ENCODE results near the gene SLCO2B1.

SLCO2B1 gene

DNA sequence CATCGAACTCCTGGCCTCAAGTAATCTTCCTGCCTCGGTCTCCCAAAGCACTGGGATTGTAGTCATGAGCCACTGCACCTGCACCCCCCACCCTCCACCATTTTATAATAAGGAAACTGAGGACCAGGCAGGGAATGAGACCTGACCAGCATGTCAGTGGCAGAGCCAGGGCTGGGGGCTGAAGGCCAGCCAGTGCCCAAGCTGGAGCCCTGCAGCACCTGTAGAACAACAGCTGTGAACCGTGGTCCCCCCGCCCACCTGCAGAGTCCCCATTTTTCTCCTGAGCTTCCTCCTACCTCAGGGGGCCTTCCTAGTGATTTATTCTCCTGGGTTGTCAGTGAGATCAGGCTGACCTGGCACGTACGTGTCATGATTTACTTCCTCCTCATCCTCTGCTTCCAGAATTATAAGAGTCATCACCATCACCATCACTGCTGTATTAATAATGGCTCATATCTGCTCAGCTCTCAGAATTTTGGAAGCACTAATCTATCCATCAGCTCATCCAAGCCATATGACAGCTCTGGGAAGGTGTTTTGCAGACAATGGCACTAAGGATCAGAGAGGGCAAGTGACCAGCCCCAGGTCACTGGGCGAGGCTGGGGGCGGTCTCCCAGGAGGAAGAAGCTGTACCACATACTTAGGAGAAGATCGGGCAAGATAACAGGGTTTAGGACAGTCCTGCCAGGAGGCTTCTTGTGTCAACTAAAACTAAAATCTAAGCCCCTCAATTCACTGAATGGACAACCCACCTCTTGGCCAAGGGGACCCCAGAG, 5.5 kb upstream of the SLCO2B1 start:
- no peak for DNase-seq

DNA sequence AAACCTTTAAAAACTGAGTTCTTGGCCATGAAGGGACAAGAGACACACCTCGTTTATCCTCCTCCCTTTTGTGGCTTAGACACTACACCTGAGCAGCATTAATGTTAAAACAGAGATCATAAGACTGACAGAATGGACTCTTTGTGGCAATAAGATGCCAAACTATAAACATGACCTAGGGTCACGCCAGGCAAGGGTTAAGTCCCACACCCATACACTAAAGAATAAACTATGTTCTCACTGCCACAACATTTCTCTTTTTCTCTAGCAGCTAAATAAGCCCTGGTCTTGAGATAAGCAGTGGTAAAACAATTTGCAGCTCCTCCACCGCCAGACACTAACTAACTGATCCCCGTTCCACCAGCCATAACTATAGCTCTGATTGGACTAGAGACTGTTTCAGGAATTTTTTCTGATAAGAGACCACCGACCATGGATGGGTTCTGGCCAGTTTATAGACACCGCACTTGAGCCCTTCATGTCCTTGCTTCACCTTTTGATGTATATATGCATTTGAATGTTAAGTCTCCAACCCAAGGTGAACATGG, 4.9 kb upstream of the SLCO2B1 start:
- DNase-seq, result no peak

DNA sequence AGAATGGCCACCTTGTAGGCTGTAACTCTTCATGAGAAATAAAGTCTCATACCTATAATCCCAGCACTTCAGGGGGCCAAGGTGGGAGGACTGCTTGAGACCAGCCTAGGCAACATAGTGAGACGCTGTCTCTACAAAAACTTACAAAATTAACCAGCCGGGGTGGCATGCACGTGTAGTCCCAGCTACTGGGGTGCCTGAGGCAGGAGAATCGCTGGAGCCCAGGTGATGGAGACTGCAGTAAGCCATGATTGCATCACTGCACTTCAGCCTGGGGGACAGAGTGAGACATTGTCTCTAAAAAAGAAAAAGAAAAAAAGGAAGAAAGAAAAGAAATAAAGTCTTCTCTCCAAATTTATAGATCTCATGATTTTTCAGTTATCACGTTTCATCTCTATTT, 4.2 kb upstream of the SLCO2B1 start:
- no peak for DNase-seq

DNA sequence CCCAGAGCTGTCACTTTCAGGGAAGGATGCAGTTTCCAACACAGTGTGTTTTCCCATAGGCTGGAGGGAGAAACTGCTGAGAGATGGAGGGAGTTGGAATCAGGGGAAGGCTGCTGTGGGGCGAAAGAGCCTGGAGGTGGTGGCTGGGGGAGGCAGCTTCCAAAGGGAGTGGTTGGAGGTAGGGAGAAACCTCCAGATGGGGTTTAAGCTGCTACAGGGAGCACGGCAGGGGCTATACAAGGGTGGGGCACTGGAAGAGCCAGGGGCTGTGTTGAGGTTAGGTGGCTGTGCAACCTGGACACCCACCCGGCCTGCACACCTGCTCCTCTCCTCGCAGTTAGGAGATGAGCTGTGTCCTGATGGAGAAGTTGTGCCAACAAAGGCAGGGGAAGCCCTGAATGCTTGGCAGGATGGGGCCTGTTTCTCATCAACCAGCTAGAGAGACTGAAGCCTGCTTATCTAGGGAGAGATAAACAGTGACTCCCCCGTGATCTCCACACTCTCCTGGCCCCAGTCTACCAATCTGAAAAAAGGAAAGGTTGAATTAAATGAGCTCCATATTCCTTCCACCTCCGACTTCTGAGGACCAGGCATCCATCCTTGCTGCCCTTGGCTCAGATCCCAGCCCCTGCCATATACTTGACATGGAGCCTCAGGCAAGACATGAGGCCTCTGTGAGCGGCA, 3.6 kb upstream of the SLCO2B1 start:
- no peak for DNase-seq

DNA sequence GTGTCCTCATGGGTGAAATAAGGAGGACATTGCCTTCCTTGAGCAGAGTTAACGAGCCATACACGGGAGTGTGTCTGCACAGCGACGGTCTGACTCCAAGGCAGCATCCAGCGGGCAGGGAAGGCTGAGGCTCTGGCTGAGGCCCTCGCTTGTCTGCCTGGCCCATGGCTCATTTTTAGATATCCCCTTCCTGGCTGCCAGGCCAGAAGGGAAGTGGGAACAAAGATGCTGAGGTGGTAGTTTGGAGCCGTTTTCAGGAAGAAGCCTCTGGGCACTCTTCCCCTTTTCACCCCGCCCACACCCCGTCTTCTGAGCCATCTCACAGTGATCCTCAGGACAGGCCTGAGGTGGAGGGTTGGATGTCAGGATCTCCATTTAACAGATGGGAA, 3.0 kb upstream of the SLCO2B1 start:
- DNase-seq, result no peak

DNA sequence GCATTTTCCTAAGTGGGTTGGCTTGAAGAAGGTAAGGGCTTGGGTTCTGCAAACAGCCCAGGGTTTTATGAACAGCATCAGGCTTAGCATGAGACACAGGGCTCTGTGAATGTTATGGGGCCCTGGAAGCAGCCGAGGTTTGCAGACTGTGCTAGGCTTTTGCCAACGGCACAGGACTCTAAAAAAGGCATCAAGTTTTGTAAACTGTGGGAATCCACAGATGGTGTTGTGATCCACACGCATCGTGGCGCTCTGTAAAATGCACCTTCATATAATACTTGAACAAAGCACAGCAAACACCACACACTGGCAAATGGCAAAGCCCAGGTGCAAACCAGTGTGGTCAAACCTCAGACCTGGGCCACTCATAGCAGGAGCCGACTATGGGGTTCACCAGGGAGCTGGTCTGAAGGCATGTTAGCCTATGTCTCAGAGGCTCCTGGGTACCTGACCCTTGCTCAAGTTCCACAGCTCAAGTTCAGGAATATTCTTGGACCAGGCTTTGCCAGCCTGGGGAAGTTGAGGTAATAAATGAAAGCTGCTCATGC, 2.4 kb upstream of the SLCO2B1 start:
- no peak for DNase-seq

DNA sequence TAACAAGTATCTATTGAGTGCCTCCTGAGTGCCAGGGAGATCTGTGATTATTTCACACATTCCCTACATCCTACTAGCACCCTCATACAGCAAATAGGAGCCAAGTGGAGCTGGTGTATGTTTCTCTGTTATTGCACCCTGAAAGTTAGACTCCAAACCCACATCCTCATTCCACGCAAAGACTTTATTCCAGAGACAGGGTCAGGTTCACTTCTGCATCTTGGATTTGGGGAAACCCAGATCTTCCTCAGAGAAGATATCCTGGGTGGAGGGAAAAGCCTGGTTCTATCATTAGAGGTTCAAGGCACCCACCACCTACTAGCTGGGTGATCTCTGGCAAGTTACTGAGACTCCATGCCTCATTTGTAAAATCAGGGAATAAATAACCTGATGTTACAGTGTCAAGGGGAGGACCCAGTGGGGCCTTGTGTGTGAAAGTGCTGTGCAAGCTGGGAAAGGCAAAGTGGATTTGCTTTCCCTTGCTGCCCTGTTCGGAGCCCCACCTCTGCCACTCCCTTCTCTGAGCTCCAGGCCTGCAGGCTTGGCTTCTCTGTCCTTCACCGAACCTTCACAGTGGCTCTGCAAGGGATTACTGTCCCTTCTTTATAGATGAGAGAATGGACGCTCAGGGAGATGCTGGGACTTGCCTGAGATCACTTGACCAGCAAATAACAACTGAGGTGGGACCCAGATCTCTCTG, 991 bp upstream of the SLCO2B1 start:
- DNase-seq, result no peak

DNA sequence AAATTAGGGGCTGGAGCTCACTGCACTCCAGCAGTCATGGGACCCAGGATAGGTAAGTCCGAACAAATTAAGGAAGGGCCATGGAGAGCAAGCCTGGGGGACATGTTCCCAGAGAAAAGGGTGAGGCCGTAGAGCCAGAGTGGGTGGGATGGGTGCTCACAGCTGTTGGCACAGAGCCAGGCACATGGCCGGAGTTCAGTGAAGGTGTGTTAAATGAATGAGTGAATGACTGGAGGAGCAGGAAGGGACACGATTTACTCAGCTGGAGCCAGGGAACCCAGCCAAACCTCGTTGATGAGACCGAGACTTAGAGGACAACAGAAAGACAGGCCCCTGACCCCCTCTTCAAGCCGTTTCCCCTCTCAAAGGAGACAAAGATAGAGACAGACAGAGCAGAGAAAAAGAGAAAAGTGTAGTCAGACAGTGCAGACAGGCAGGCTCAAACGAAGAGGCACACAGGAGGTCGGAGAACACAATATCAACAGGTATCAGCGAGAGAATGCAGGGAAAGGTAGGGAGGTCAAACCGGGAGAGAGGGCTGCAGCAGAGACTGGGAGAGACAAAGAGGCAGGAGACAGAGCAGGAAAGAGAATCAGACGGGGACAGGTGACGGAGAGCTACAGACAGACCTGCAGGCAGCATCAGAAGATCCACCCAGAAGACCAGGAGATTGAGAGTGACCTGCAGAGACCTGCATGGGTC, 590 bp downstream of the SLCO2B1 start:
- DNase-seq, result no peak

DNA sequence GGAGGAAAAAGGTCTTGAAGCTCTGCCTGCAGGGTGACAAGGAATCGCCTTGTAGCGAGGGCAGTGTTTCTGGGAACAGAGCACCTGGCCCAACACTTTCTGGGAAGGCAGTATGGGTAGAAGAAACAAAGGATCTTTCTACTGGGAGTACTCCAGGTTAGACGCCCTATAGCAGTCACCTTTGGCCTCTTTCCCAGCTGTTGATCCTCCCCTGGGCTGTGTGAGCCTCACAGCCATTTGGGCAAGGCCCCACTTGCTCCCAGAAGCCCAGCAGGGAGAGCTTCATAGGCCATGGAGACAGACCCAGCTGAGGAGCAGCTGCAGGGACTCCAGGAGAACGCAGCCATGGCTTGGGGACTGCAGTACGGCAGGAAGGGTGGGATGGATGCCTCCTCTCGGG, 1.2 kb downstream of the SLCO2B1 start:
- no peak for DNase-seq

DNA sequence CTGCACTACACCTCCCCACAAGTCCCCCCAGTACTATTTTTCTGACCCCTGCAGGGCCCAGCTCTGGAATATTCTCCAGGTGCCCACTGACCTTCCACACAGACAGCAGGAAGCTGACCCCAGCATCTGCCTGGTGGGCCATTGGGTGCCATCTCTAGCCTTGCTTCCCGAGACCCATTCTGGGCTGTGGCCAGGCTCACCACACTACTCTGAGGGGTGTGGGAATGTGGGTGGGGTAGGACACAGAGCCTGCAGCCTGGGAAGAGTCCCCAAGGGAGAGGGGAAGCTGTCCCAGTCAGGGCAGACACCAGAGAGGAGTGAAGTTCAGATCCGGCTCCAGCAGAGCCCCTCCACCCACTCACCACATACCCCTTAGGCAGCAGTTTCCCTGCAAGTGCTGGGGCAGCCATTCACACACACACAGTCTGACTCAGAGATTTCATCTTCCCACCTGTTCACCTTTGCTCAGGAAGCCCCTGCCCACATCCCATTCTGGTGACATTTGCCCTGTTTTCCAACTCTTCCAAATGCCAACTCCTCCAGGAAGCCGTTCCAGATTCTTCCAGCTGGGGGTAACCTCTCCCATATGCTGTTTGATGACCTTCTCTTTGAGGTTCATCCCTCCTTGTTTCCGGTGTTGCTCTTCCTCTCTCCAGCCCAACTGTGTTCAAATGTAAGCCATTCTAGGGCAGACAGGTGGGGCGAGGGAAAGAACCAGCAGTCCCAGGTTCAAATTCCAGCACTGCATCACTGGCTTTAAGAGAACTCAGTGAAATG, 1.9 kb downstream of the SLCO2B1 start:
- no peak for DNase-seq

DNA sequence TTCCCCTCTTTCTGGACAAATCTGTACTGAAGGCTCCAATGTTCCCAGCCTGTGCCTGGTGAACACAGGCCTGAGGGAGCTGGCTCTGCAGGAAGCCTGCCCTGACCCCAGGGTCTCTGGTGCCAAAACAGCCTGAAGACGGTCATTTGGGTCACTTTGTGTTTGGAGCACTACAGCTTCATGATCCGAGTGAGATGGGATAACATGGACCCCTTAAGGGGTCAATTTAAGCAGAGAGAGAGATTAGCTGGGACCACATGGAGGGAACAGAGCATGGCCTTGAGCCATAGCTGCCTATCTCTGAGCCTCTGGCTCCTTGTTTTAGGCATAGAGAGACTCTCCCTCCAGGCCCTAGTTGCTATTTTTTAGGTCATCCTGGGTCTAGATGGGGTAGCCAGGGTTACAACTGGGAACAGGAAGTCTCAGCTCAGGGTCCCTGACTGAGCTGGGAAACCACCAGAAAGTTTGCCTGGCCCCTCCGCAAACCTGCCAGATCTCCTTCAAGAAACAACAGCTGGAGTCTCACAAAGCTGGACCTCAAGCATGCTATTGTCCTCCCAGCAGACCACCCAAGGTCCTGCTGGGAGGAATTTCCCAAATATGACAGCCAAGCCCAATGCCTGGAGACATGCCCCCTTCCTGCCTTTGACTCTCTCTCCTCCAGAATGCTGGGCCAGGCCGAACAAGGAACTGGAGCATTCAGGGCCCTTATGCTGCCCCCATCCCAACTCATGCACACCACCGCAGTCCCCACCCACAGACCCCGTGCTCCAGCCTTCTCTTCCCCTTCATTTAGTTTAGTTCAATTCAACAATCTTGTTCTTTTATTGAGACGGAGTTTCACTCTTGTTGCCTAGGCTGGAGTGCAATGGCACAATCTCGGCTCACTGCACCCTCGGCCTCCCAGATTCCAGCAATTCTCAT, 4.0 kb downstream of the SLCO2B1 start:
- no peak for DNase-seq

DNA sequence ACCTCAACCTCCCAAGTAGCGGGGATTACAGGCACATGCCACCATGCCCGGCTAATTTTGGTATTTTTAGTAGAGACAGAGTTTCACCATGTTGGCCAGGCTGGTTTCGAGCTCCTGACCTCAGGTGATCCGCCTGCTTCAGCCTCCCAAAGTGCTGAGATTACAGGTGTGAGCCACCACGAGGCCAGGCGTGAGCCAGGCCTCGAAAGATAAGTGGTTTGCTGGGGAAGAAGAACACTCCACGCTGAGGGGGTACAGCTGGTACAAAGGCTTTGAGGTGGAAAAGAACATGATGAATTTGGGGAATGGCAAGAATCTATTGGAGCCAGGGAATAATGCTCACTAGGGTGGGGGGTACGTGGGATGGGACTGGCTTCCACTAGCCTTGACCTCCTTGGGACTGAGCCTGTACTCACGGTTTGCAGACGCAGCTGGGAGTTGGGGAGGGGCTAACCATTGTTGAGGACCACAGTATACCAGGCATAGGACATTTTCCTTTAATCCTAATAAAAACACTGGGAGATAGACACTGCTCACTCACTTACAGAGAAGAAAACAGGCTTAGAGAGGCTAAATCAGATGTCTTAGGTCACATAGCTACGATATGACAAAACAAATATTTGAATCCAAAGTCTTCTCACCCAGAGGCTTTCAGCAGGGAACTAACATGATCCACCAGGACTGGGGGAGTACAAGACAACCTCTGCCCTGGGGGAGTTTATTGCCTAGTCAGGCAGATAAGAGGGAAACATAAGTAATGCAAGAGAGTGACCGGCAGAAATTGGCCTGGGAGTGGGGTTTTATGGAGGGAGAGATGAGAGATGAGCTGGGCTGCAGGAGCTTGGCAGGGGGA, 4.9 kb downstream of the SLCO2B1 start:
- DNase-seq, result no peak

DNA sequence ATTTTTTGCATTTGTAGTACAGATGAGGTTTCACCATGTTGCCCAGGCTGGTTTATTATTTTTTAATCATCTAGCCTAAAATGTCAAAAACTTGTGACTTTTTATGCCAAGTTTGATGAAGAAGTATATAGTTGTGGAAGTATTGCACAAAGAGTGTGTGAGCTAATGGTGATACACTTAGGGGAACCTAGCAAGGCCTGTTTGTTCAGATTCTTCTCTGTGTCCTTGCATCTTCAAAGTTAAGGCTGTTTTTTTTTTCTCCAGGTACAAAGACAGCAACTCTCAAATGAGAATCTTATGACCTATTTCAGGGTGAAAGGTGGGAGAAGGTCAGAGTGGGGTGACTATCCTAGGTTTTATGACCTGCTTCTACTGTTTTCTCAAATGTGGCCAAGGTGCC, 7.3 kb downstream of the SLCO2B1 start:
- DNase-seq, result no peak

DNA sequence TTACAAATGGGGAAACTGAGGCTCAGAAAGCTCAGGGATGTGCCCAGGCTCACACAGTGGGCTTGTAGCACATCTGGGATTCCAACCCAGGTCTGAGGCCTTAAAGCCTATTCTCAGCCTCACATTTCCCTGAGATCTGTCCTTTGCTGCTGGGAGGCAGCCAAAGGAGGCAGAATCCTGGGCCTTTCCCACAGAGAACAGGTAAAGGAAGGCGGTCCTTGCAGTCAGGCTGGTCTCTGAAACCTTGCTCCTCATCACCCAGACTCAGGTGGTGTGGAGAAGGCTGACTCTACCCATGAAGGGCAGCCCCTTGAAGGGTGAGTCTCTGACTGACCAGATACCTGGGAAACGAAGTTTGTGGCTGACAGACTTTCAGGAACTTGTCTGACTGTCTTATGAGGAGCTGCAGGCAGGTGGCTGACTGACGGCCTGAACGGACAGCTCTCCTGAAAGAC, 7.8 kb downstream of the SLCO2B1 start:
- no peak for DNase-seq

DNA sequence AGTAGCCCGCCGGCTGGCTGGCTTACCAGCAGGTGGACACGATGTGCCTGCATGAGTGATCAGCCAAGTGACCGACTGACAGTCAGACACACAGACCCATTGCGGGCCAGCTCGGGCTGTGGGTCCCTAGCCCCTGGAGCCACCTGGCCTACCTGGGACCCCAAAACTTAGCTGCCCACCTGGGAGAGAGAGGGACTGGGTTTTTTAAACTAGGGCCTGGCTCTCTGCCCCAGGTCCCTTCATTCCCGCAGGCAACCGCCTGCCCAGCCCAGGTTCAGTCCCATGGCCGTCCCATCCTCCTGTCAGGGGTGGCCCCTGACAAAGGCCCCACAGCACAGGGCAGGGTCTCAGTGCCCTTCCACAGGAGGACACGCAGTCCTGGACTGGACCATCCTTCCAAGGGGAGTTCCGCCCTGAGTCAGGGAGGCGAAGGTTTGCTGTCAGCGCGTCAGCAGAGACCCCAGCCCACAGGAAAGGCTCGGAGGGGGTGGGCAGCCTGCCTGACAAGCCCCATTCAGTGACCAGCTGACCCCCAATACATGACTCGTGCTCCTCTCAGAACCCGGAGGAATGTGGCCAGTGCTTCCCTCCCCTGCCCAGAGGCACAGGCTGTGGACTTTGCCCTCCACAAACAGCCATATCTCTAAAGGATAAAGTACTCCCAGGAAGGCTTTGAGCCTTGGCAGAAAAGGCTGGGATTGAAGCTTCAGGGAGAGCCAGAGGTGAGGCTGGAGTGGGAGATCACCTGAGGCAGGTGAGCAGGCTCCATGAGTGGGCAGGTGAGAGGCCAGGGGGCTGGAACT, 8.4 kb downstream of the SLCO2B1 start:
- no peak for DNase-seq

DNA sequence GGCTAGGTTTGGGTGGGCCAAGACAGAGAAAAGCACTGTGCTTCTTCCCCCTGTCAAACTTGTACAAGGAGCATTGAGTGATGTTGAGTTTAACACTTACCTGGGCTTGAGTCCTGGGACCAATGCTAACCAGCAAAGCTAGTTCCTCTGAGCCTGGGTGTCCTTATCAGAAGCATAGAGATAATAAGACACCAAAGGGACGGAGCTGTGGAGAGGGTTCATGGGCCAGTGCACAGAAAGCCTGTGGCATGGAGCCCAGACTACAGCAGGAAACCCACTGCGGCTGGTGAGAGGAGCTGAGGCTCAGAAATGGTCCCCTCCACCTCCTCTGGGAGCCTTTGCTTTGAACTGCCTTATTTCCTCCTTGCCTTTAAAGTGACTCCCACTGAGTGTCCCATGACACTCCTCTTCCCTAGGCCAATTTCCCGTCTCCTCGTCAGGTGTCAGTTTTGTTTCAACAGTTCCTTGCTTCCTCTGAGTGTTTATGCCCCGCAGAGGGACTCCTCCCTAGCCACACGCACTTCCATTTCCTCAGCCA, 9.4 kb downstream of the SLCO2B1 start:
- DNase-seq, result no peak

DNA sequence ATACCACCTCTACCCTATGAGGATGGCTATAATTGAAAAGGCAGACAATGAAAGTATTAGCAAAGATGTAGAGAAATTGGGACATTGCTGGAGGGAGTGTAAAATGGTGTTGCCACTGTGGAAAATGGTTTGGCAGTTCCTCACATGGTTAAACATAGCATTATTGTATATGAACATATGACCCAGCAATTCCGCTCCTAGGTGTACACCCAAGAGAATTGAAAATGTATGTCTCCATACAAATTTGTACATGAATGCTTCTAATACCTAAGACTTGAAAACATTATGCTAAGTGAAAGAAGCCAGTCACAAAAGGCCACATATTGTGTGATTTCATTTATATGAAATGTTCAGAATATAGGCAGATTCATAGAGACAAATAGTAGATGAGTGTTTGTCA, 10.0 kb downstream of the SLCO2B1 start:
- no peak for DNase-seq

DNA sequence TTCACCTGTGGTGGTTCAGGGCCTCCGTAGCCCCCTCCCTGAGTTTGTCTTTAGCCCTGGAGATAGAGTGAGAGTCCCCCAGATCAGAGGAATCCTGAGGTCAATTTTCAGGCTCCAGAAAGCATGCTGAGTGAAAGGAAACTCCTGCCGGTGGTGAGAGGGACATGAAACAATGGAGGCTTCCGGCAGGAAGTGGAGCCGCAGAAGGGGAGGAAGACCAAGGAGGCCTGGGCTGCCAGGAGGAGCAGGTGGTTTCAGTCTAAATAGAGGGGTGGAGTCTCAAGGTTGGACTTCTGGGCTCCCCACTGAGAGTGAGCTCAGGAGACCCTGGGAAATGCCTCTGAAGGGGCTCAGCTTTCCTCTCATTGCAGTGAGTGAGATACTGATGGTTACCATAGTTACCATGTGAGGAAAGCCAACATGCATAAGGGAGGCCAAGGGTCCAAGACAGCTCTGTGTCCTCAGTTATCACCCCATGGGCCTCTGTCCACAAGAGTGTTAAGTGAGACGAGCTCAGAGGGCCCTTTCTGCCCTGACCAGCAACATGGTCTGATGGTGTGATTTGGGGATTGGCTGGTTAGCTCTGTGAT, 10.7 kb downstream of the SLCO2B1 start:
- no peak for DNase-seq
